ENCODE results near the gene PXYLP1.

DNA sequence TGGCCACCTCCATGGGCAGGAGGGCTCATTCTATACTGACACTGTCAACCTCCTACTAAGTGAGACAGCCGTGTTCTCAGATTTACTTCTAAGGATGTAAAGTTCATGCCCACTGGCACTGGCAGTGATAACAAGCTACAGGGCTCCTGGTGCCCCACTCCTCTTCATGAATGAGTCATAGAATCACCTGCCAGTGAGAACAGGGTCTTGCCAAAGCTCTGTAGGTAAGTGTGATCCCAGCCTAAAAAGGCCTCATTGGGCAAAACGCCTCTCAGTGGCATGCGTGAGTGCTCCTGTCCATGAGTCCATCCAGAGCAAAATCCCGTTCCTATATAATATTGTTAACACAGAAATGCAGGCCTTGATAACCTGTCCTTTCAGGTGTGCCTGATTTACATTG, 17.4 kb downstream of the PXYLP1 start:
- TF ChIP-seq CTCF (conservative IDR thresholded peaks at IDR 0.05; ENCODE audit: low read depth, low read length) (no peak), EZH2 (IDR thresholded peaks at IDR 0.05; ENCODE audit: low read length, unreplicated experiment) (no peak)
